H1 (cell line): ENCODE results near the gene SPACA9. TPM values are rescaled to one million over a fixed set of nuclear protein-coding genes. Genes with fewer than 3 reads are reported as not detected.
A peak's percentile ranks its signal among the peaks of the same experiment; 100 is the strongest.

Source experiments
- CTCF ChIA-PET: fragments of 300-600 bp; sonication (Branson Sonifier 250); formaldehyde crosslinking; loops from one replicate; lab custom pipeline; 2021; ENCODE audit not compliant: partially characterized antibody; lab: Charles Lee
- POLR2A ChIA-PET: fragments of 300-600 bp; sonication (Branson Sonifier 250); formaldehyde crosslinking; loops from one replicate; lab custom pipeline; 2021; ENCODE audit warnings: inconsistent platforms; ENCODE audit not compliant: partially characterized antibody; lab: Charles Lee
- DNase-seq, 2 experiments: peaks; one replicate each; pipeline versions ENCODE4 v3.0.0 to v3.0.0-alpha.2; 2010 to 2022; ENCODE audit warnings: low spot score in 2 of 2, low read depth in 1 of 2, mixed read lengths in 1 of 2
- FAIRE-seq: peaks from 2 replicates; lab custom pipeline; 2011; peaks lifted over from hg19 to GRCh38; lab: Jason Lieb, UNC
- H2AFZ ChIP-seq: 2 replicates; pipeline ENCODE4 v1.8.1; 2012; ENCODE audit warnings: low read length, inconsistent platforms
- H2AK5ac ChIP-seq: 2 replicates; pipeline ENCODE4 v1.6.1; 2013; ENCODE audit warnings: low read depth, low read length
- H2BK120ac ChIP-seq: replicated peaks from 2 replicates; pipeline ENCODE3; 2013; ENCODE audit warnings: low read depth, low read length, inconsistent platforms
- H2BK12ac ChIP-seq: 2 replicates; pipeline ENCODE4 v1.6.1; 2013; ENCODE audit warnings: low read depth, low read length
- H2BK15ac ChIP-seq: 2 replicates; pipeline ENCODE4 v1.6.1; 2013; ENCODE audit warnings: low read length
- H2BK20ac ChIP-seq: 2 replicates; pipeline ENCODE4 v1.6.1; 2013; ENCODE audit warnings: low read length
- H2BK5ac ChIP-seq: 2 replicates; pipeline ENCODE4 v1.6.1; 2013; ENCODE audit warnings: low read depth, low read length
- H3K14ac ChIP-seq: 2 replicates; pipeline ENCODE4 v1.6.1; 2013; ENCODE audit warnings: inconsistent platforms; ENCODE audit not compliant: insufficient read length
- H3K18ac ChIP-seq: 2 replicates; pipeline ENCODE4 v1.6.1; 2013; ENCODE audit warnings: low read length; ENCODE audit errors: extremely low read depth
- H3K23ac ChIP-seq: 2 replicates; pipeline ENCODE4 v1.6.1; 2013; ENCODE audit warnings: inconsistent platforms; ENCODE audit not compliant: insufficient read length
- H3K23me2 ChIP-seq: 2 replicates; pipeline ENCODE4 v1.6.1; 2013; ENCODE audit warnings: low read depth, low read length
- H3K27ac ChIP-seq: 2 replicates; pipeline ENCODE4 v1.6.1; 2011; ENCODE audit warnings: low read depth, low read length, inconsistent platforms
- H3K27me3 ChIP-seq, 4 experiments: replicated peaks in 1 of 4; 1 replicate in 1 of 4; 2 replicates in 3 of 4; pipeline versions ENCODE4 v1.6.1 to v1.8.1; 2011 to 2013; ENCODE audit warnings: low read length in 3 of 4, mild to moderate bottlenecking in 3 of 4, inconsistent platforms in 2 of 4, mixed read lengths in 2 of 4, moderate library complexity in 1 of 4; ENCODE audit not compliant: control insufficient read depth in 3 of 4, insufficient read depth in 3 of 4; ENCODE audit errors: extremely low read depth in 1 of 4
- H3K36me3 ChIP-seq, 4 experiments: 2 replicates each; pipeline versions ENCODE4 v1.6.1 to v1.8.1; 2011 to 2013; ENCODE audit warnings: mild to moderate bottlenecking in 4 of 4, low read length in 3 of 4, moderate library complexity in 2 of 4, control low read depth in 1 of 4, inconsistent platforms in 1 of 4; ENCODE audit not compliant: insufficient read depth in 4 of 4, control insufficient read depth in 2 of 4
- H3K4ac ChIP-seq: replicated peaks from 2 replicates; pipeline ENCODE3; 2013; ENCODE audit warnings: low read length, low read depth, mixed read lengths, inconsistent platforms; ENCODE audit not compliant: insufficient read length
- H3K4me1 ChIP-seq, 4 experiments: replicated peaks in 1 of 4; 1 replicate in 1 of 4; 2 replicates in 3 of 4; pipeline versions ENCODE4 v1.6.1 to v1.8.1; 2011 to 2013; ENCODE audit warnings: low read length in 3 of 4, inconsistent platforms in 2 of 4, mixed read lengths in 1 of 4; ENCODE audit not compliant: insufficient read depth in 4 of 4, control insufficient read depth in 3 of 4
- H3K4me2 ChIP-seq, 2 experiments: 2 replicates each; pipeline versions ENCODE4 v1.6.1 to v1.8.1; 2011 to 2013; ENCODE audit warnings: low read depth in 2 of 2, low read length in 2 of 2, control low read depth in 1 of 2, inconsistent platforms in 1 of 2, mild to moderate bottlenecking in 1 of 2; ENCODE audit not compliant: insufficient read depth in 1 of 2
- H3K4me3 ChIP-seq, 4 experiments: fragments of 200-600, 300-600 bp in 1 of 4; sonication (generic), shearing (Covaris generic), sonication (Bioruptor Twin) in 1 of 4; 2 replicates each; pipeline versions ENCODE4 v1.5.1 to v1.8.1; 2011 to 2016; ENCODE audit warnings: low read length in 4 of 4, low read depth in 3 of 4, control low read depth in 2 of 4, inconsistent platforms in 2 of 4, mild to moderate bottlenecking in 2 of 4, mixed read lengths in 1 of 4, moderate library complexity in 1 of 4; ENCODE audit not compliant: insufficient read depth in 2 of 4; ENCODE audit errors: extremely low read depth in 1 of 4
- H3K56ac ChIP-seq: replicated peaks from 2 replicates; pipeline ENCODE3; 2013; ENCODE audit warnings: low read depth, mild to moderate bottlenecking, mixed read lengths, low read length, inconsistent platforms; ENCODE audit not compliant: insufficient read length
- H3K79me1 ChIP-seq: 2 replicates; pipeline ENCODE4 v1.6.1; 2013; ENCODE audit warnings: low read depth, low read length, control low read depth
- H3K79me2 ChIP-seq, 2 experiments: 2 replicates each; pipeline versions ENCODE4 v1.6.1 to v1.8.1; 2012 to 2013; ENCODE audit warnings: low read length in 2 of 2, mild to moderate bottlenecking in 2 of 2, inconsistent platforms in 1 of 2; ENCODE audit not compliant: insufficient read depth in 2 of 2, control insufficient read depth in 1 of 2
- H3K9ac ChIP-seq, 4 experiments: replicated peaks in 1 of 4; 1 replicate in 1 of 4; 2 replicates in 3 of 4; pipeline versions ENCODE4 v1.6.1 to v1.8.1; 2011 to 2013; ENCODE audit warnings: low read depth in 3 of 4, low read length in 3 of 4, control low read depth in 2 of 4, mild to moderate bottlenecking in 2 of 4, moderate library complexity in 2 of 4, inconsistent platforms in 1 of 4; ENCODE audit errors: extremely low read depth in 1 of 4
- H3K9me3 ChIP-seq, 2 experiments: 2 replicates each; pipeline versions ENCODE4 v1.6.1 to v1.8.1; 2012 to 2013; ENCODE audit warnings: mild to moderate bottlenecking in 2 of 2, moderate library complexity in 2 of 2, control low read depth in 1 of 2, inconsistent platforms in 1 of 2, low read depth in 1 of 2, low read length in 1 of 2, mixed read lengths in 1 of 2; ENCODE audit not compliant: insufficient read depth in 2 of 2
- H4K20me1 ChIP-seq, 2 experiments: replicated peaks in 1 of 2; 2 replicates each; pipeline versions ENCODE3 to v1.8.1; 2011 to 2013; ENCODE audit warnings: inconsistent platforms in 2 of 2, low read length in 2 of 2, mild to moderate bottlenecking in 1 of 2; ENCODE audit not compliant: insufficient read depth in 2 of 2, control insufficient read depth in 1 of 2
- H4K5ac ChIP-seq: 2 replicates; pipeline ENCODE4 v1.6.1; 2013; ENCODE audit warnings: low read length, low read depth, mixed read lengths, inconsistent platforms; ENCODE audit not compliant: insufficient read length
- H4K8ac ChIP-seq: 2 replicates; pipeline ENCODE4 v1.8.0; 2013; ENCODE audit warnings: mild to moderate bottlenecking, moderate library complexity, low read length, inconsistent platforms; ENCODE audit not compliant: insufficient read depth; ENCODE audit errors: extremely low read depth
- H4K91ac ChIP-seq: replicated peaks from 2 replicates; pipeline ENCODE3; 2013; ENCODE audit warnings: low read length, mixed read lengths, inconsistent platforms; ENCODE audit not compliant: insufficient read length
- ATF2 ChIP-seq: IDR thresholded peaks from 2 replicates; pipeline ENCODE4 v1.6.1; 2012; ENCODE audit warnings: low read length, inconsistent platforms
- CREB1 ChIP-seq: IDR thresholded peaks from 2 replicates; pipeline ENCODE4 v1.6.1; 2012; ENCODE audit warnings: inconsistent platforms
- EP300 ChIP-seq, 2 experiments: IDR thresholded peaks; 1 replicate in 1 of 2; 2 replicates in 1 of 2; pipeline ENCODE4 v1.6.1; 2011 to 2012; ENCODE audit warnings: low read depth in 2 of 2, low read length in 2 of 2, mild to moderate bottlenecking in 2 of 2, borderline replicate concordance in 1 of 2, inconsistent platforms in 1 of 2, moderate library complexity in 1 of 2
- EZH2 ChIP-seq: fragments of 200-600 bp; sonication (generic); IDR thresholded peaks from 2 replicates; pipeline ENCODE4 v1.7.1; 2012; ENCODE audit warnings: low read depth, mild to moderate bottlenecking, moderate library complexity, low read length, inconsistent platforms; ENCODE audit not compliant: severe bottlenecking
- HDAC2 ChIP-seq, 2 experiments: fragments of 300-600 bp in 1 of 2; sonication (generic) in 1 of 2; IDR thresholded peaks; 2 replicates each; pipeline ENCODE4 v1.6.1; 2011 to 2012; ENCODE audit warnings: low read depth in 2 of 2, low read length in 2 of 2, mild to moderate bottlenecking in 2 of 2, moderate library complexity in 2 of 2, borderline replicate concordance in 1 of 2, inconsistent platforms in 1 of 2
- NANOG ChIP-seq: IDR thresholded peaks from 2 replicates; pipeline ENCODE4 v1.6.1; 2011; ENCODE audit warnings: low read length, low read depth, mild to moderate bottlenecking, inconsistent platforms; ENCODE audit not compliant: insufficient read depth, poor library complexity, severe bottlenecking
- POLR2AphosphoS5 ChIP-seq: IDR thresholded peaks from 2 replicates; pipeline ENCODE4 v1.6.1; 2011; ENCODE audit warnings: low read depth, low read length
- RFX5 ChIP-seq: IDR thresholded peaks from 2 replicates; pipeline ENCODE4 v1.6.1; 2011; ENCODE audit warnings: low read depth, low read length, improper control_type of control experiment, borderline replicate concordance
- RNF2 ChIP-seq: fragments of 200-900, 300-1000 bp; sonication (generic); IDR thresholded peaks from 2 replicates; pipeline ENCODE4 v1.7.1; 2016; ENCODE audit warnings: borderline replicate concordance, low read depth, mild to moderate bottlenecking, antibody characterized with exemption, low read length; ENCODE audit not compliant: poor library complexity, severe bottlenecking; ENCODE audit errors: missing control alignments
- SIX5 ChIP-seq: IDR thresholded peaks from 2 replicates; pipeline ENCODE4 v1.6.1; 2011; ENCODE audit warnings: mild to moderate bottlenecking, low read depth, low read length
- TAF7 ChIP-seq: optimal IDR thresholded peaks from 2 replicates; pipeline ENCODE3; 2011; ENCODE audit warnings: low read depth, mild to moderate bottlenecking, inconsistent platforms, low read length, moderate library complexity, borderline replicate concordance
- WGBS, 2 experiments: shearing (Covaris generic) in 1 of 2; methylation state at CpG; one replicate each; pipeline versions ENCODE4 v1.1.6 to v1.1.7; 2013 to 2015; ENCODE audit warnings: low lambda C conversion rate in 2 of 2, mixed read lengths in 2 of 2, inconsistent platforms in 1 of 2, low coverage in 1 of 2, missing lambda C conversion rate in 1 of 2; ENCODE audit not compliant: insufficient replicate concordance in 2 of 2, insufficient coverage in 1 of 2, insufficient read length in 1 of 2; ENCODE audit errors: extremely low coverage in 1 of 2, missing lambda C conversion rate in 1 of 2; 5-methylcytosine and 5-hydroxymethylcytosine counted together
- polyA plus RNA-seq, 7 experiments: library from polyadenylated mRNA; depleted of rRNA in 3 of 7; stranded (reverse) in 5 of 7; unstranded in 2 of 7; fragments of >200 nt in 5 of 7; fragments of 200-250 nt in 2 of 7; gene quantifications; 1 replicate in 5 of 7; 2 replicates in 1 of 7; 4 replicates in 1 of 7; pipeline versions ENCODE4 v1.2.1 to v1.2.3, GENCODE V29; 2011 to 2013; ENCODE audit warnings: missing spikeins in 2 of 7, mixed read lengths in 2 of 7
- total RNA-seq: library from RNA; stranded (reverse); fragmentation: NEBNext Ultra II Directional; extraction: Animal tissue kit (Norgen Biotek cat#: 25700); gene quantifications from 2 replicates; pipeline ENCODE4 v1.2.1, GENCODE V29; 2021

SPACA9 gene
- total and polyA plus RNA-seq, 2 of the 8 experiments (the other 6 are each of a cell fraction or from before 2014, with no cell fraction given): 0.63 to 1.3 TPM

- H3K79me2 ChIP-seq: no peaks in the 10 kb centered on the region
- no peak overlapping the region for H3K4me3 ChIP-seq
- H3K4me2 ChIP-seq: no peak overlapping the region
- H3K4ac ChIP-seq: no peak overlapping the region
- peaks cover 6% of the 10 kb centered on the region; the same call in 1 of the 2 replicates for H3K23me2 ChIP-seq
- H3K9ac ChIP-seq: no peak overlapping the region
- no peak overlapping the region for H3K18ac ChIP-seq
- no peak overlapping the region for H4K91ac ChIP-seq
- no peak overlapping the region for H3K56ac ChIP-seq
- CTCF ChIA-PET: interaction anchor here (0.5 to 4.5 kb wide), 6 partner anchors 9 to 117 kb away, joined by 3 to 28 read pairs (median 3); no protein-coding TSS in a partner anchor
- no peaks in the 10 kb centered on the region for H3K9me3 ChIP-seq
- H3K14ac ChIP-seq: no peak overlapping the region
- H2AFZ ChIP-seq: no peak overlapping the region
- peak overlapping the region; percentile 26 for H4K5ac ChIP-seq
- no peak for FAIRE-seq
- H4K20me1 ChIP-seq: peaks cover 0 to 2% of the 10 kb centered on the region in 2 experiments
- no peak overlapping the region for H2BK12ac ChIP-seq
- H2BK5ac ChIP-seq: no peak overlapping the region
- H3K36me3 ChIP-seq: no peaks in the 10 kb centered on the region
- peaks cover 0 to 4% (median 0%) of the 10 kb centered on the region in 4 experiments; a peak in 1 of 7 replicates for H3K4me1 ChIP-seq
- no peak overlapping the region for H3K23ac ChIP-seq
- no peak overlapping the region for H2BK15ac ChIP-seq
- H3K27me3 ChIP-seq: peaks cover 0 to 12% (median 9%) of the 10 kb centered on the region in 4 experiments; a peak in 5 of 7 replicates
- H4K8ac ChIP-seq: no peak overlapping the region
- H3K79me1 ChIP-seq: no peaks in the 10 kb centered on the region
- H2BK120ac ChIP-seq: no peak overlapping the region
- H2BK20ac ChIP-seq: no peak overlapping the region
- 77% methylated on average over 7 of the region's 7 CpGs; no CpG with 5 or more reads in 1 of the 2 experiments for WGBS, 2 experiments
- no peak overlapping the region for H3K27ac ChIP-seq
- DNase-seq: no peak
- POLR2A ChIA-PET: interaction anchor here (1.0 kb wide), 1 partner anchor 98 kb away, joined by 3 read pairs; no protein-coding TSS in a partner anchor
- no peak overlapping the region for H2AK5ac ChIP-seq
- TF ChIP-seq EZH2 (no peak), CREB1 (no peak), RFX5 (no peak), SIX5 (no peak), RNF2 (no peak), EP300 (IDR thresholded peaks at IDR 0.05; ENCODE audit: borderline replicate concordance in 1 of 2, low read depth in 2 of 2, low read length in 2 of 2) (no peak), NANOG (no peak), HDAC2 (IDR thresholded peaks at IDR 0.05; ENCODE audit: borderline replicate concordance in 1 of 2, low read depth in 2 of 2, low read length in 2 of 2) (no peak), ATF2 (no peak), TAF7 (no peak), POLR2AphosphoS5 (no peak)
Observed at GRCh38 chr9:132873403-132873802, 5.3 kb upstream of the SPACA9 start.
